GM12891 (cell line): Measurements from ENCODE around the gene NR1I3.

Experiments used
- PAX5 ChIP-seq: IDR thresholded peaks from 2 replicates; pipeline ENCODE4 v1.6.1; 2011; ENCODE audit warnings: low read length, moderate library complexity, mild to moderate bottlenecking; ENCODE audit not compliant: insufficient read depth, severe bottlenecking
- POLR2A ChIP-seq: IDR thresholded peaks from 2 replicates; pipeline ENCODE4 v1.6.1; 2011; ENCODE audit warnings: low read depth, low read length, control low read depth
- POLR2AphosphoS5 ChIP-seq: IDR thresholded peaks from 2 replicates; pipeline ENCODE4 v1.6.1; 2011; ENCODE audit warnings: low read depth, low read length, control low read depth
- POU2F2 ChIP-seq: IDR thresholded peaks from 2 replicates; pipeline ENCODE4 v1.6.1; 2011; ENCODE audit warnings: low read depth, mild to moderate bottlenecking, control low read depth, low read length, moderate library complexity
- SPI1 ChIP-seq: IDR thresholded peaks from 2 replicates; pipeline ENCODE4 v1.6.1; 2011; ENCODE audit warnings: low read depth, low read length, control low read depth
- TAF1 ChIP-seq: IDR thresholded peaks from 2 replicates; pipeline ENCODE4 v1.6.1; 2011; ENCODE audit warnings: low read depth, low read length, control low read depth

GRCh38 chr1:161228032-161228431 lies 10.0 kb downstream of the NR1I3 start:
- TF ChIP-seq POLR2A, result no peak
- no peak for TF ChIP-seq TAF1
- no peak for TF ChIP-seq POLR2AphosphoS5
- no peak for TF ChIP-seq SPI1
- TF ChIP-seq POU2F2, result no peak
- TF ChIP-seq PAX5, result no peak
